Activated CD8-positive, alpha-beta memory T cell treated with anti-CD3 and anti-CD28 coated beads for 24 hours (primary cell): ENCODE results near the gene CORO2B.
"Not testable (repeated sequence)": the region's sequence is repeated elsewhere in the genome, so short reads cannot be mapped to it uniquely, and the experiment has no call there.

ENCODE experiments used
- DNase-seq: peaks from one replicate; pipeline ENCODE4 v3.0.0-alpha.2; 2020

Gene CORO2B

GRCh38 chr15:68593341-68593740 is 14.5 kb downstream of the CORO2B start:
- DNase-seq: no peak

- DNase-seq: no peak
Observed at GRCh38 chr15:68593828-68594532, 15.2 kb downstream of the CORO2B start.

GRCh38 chr15:68594533-68595259 is 15.9 kb downstream of the CORO2B start:
- no peak for DNase-seq

- DNase-seq: no peak
Observed at GRCh38 chr15:68595260-68595564, 16.4 kb downstream of the CORO2B start.

GRCh38 chr15:68595761-68596160 is 17.0 kb downstream of the CORO2B start:
- no peak for DNase-seq

GRCh38 chr15:68596691-68597090 is 17.9 kb downstream of the CORO2B start:
- DNase-seq: no peak

GRCh38 chr15:68597581-68597980 is 18.8 kb downstream of the CORO2B start:
- no peak for DNase-seq

GRCh38 chr15:68598171-68599152 is 19.7 kb downstream of the CORO2B start:
- DNase-seq: no peak

GRCh38 chr15:68599153-68599545 is 20.4 kb downstream of the CORO2B start:
- no peak for DNase-seq

GRCh38 chr15:68599560-68600071 is 20.8 kb downstream of the CORO2B start:
- DNase-seq: no peak

- no peak for DNase-seq
Observed at GRCh38 chr15:68601206-68602197, 22.7 kb downstream of the CORO2B start.

GRCh38 chr15:68602459-68603215 is 23.8 kb downstream of the CORO2B start:
- DNase-seq: no peak

- DNase-seq: no peak
Observed at GRCh38 chr15:68603216-68603595, 24.4 kb downstream of the CORO2B start.

GRCh38 chr15:68603951-68604350 is 25.2 kb downstream of the CORO2B start:
- no peak for DNase-seq

- not testable (repeated sequence) for DNase-seq
Observed at GRCh38 chr15:68604840-68605478, 26.2 kb downstream of the CORO2B start.

- no peak for DNase-seq
Observed at GRCh38 chr15:68606375-68606774, 27.6 kb downstream of the CORO2B start.

GRCh38 chr15:68608206-68608843 is 29.5 kb downstream of the CORO2B start:
- no peak for DNase-seq

GRCh38 chr15:68608844-68609232 is 30.0 kb downstream of the CORO2B start:
- DNase-seq: no peak

- DNase-seq: no peak
Observed at GRCh38 chr15:68609629-68610028, 30.8 kb downstream of the CORO2B start.

- DNase-seq: no peak
Observed at GRCh38 chr15:68610825-68611224, 32.0 kb downstream of the CORO2B start.
